HG02885 (cell line): Measurements from ENCODE around the gene CACNA1S.

ENCODE experiments used
- ATAC-seq: cut with Tn5 transposase; IDR thresholded peaks from one replicate; pipeline ENCODE4 v1.9.1; 2021; ENCODE audit warnings: mild to moderate bottlenecking; ENCODE audit not compliant: unreplicated experiment, poor library complexity

The CACNA1S gene

GRCh38 chr1:201140941-201141260 is 28.7 kb upstream of the CACNA1S start:
- no peak for ATAC-seq

GRCh38 chr1:201140235-201140940 is 28.2 kb upstream of the CACNA1S start:
- ATAC-seq: no peak

- ATAC-seq: no peak
Observed at GRCh38 chr1:201139756-201140155, 27.5 kb upstream of the CACNA1S start.

GRCh38 chr1:201139306-201139705 is 27.1 kb upstream of the CACNA1S start:
- no peak for ATAC-seq

GRCh38 chr1:201138311-201138840 is 26.1 kb upstream of the CACNA1S start:
- no peak for ATAC-seq

- no peak for ATAC-seq
Observed at GRCh38 chr1:201137579-201138310, 25.5 kb upstream of the CACNA1S start.

GRCh38 chr1:201137024-201137392 is 24.8 kb upstream of the CACNA1S start:
- no peak for ATAC-seq

DNA sequence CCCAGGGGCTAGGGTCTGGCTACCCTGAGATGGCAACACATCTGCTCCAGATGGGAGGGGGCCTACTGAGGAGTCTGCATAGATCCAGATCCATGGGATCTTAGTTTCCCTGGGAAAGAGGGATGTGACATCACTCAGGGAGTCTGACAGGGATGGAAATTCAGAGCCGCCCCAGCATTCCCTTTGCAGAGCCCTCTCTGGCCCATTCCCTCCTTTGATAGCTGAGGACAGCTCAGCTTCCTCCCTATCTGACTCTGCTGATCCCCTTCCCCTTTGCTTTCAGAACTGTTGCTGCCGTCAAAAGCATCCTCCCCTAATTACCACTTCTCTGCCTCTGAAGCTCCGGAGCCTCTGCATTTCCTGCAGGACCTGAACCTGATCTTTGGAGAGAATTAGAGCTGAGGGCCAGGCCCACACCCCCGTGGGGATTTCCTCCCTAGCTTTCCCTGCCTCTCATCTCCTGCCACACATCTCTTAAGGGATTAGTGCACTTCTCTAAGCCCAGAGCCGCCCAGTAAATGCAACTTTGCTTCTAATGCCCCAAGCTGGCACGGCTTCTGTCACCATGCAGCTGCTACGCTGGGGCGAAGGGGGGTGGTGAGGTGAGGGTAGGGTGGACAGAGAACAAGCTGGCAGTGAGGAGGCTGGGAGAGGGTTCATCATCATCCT is 24.3 kb upstream of the CACNA1S start:
- ATAC-seq: no peak

- ATAC-seq: no peak
Observed at GRCh38 chr1:201134405-201134804, 22.2 kb upstream of the CACNA1S start.

DNA sequence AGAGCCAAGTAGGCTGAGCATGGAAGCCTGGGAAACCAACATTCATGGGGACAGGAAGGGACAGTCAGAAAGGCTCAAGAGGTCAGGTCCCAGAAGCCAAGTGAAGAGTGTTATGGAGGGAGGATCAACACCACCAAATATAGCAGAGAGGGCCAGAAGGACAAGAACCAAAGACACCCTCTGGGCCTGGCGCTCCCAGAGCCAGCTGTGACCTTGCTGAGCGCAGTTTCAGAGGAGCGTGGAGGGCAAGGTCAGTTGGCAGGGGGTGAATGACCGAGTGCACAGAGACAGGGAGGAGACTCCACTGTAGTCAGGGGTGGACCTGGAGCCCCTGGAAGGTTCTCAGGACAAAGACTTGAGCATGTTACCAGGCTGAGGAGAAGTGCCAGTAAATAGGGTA is 19.2 kb upstream of the CACNA1S start:
- no peak for ATAC-seq

DNA sequence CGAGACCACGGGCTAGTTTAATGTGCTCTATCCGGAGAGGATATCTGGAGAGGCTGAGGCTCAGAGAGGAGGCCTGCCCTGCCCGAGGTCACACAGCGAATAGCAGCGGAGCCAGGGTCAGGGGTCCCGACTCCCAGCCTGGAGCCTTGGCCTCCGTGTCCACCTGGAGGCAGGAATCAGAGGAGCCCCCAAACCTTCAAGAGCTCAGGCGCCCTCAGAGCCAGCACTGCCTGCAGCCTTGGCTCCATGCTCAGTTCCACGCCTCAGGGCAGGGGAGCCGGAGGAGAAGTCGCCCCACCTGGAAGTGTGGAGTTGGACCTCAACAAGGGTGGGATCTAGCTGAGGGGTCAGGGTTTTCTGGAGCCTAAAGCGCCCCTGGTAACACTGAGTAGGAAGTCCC is 16.7 kb upstream of the CACNA1S start:
- no peak for ATAC-seq

DNA sequence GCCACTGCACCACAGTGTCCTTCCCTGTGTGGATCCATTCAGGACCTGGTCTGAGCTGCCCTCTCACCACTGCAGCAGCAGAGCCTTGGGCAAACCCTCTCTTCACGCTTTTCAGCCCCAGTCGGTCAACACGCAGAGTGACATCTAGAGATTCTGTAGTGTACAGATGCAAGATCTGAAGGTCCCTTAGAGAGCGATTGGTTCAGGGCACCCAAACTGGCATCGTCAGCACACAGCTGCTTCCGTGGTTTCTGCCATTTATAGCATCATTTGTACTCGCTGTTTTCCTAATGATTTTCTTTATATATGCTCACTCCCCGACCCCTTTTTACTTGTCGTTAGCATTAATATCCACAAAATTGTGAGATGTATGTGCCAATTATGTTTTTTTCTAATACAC is 16.2 kb upstream of the CACNA1S start:
- ATAC-seq: no peak

DNA sequence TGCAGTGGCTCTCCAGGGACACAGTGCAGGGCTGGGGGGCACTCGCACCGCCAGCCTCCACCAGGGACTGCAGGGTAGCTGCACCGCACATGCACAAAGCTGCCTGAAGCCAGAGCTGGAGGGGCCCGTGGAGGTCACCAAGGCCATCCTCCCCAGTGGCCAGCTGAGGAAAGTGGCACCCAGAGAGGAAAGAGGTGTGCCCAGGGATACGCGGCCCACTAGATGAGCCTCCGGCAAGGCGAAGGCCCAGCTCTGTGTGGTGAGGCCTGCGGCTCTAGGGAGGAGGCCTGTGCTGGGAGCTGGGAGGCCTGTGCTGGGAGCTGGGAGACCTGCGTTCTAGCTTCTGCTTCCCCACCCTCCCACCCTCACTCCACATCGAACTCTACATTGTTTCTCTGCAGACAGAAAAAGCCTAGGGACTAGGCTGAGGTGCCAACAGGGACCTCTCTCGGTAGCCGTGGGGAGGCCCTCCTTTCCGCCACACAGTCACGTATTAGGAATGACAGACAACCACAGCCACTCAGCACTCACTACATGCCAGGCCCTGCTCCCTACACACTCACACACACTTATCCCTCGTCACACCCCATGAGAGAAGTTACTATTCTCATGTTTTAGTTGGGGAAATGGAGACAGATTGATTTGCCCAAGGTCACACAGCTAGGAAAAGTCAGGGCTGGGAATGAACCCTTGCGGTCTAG is 15.7 kb upstream of the CACNA1S start:
- ATAC-seq: no peak

DNA sequence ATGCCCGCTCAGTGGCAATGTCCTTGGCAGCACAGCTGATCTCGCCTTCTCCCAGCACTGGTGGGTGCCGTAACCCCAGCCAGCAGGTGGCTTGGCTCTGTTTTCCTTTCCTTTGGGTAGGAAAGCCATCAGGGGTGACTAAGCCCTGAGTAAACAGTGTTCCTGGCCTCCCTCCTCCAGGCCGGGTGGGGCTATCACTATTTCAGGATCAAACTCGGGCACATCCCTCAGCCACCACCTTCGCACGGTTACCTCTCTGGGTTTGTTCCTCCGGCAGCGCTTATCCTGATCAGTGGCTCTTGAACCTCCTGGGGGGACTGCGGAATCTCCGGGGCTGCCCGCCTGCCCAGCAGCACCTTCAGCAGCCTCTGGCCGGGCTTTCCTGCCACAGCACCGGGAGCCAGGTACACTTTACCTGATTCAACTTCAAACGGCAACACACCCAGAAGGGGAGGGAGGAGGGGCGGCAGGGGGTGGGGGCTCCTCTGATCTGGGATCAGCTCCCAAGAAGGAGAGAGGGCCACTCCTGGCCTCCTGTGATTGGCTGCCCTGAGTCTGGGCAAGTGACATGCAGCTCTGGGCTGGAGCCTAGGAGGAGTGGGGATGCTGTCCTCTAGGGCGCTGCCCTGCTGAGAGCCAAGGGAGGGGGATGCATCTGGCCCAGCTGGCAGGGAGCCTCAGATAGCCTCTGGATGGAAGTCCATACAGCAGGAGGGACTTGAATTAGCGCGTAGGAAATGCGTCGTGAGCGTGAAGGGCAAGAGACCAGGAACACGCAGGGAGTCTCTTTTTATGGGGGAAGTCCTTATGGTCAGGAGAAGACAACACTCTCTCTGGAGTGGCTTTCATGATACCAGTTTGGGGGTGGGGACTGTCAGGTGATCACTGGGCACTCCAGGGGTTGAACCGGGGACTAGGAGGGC is 14.9 kb upstream of the CACNA1S start, which contains the start of gene ASCL5:
TSS of gene ASCL5 (minus strand) at position 353 of the 923 bp plus-strand sequence. CDS start 11,812 bp downstream, outside the sequence.
- ATAC-seq: no peak

DNA sequence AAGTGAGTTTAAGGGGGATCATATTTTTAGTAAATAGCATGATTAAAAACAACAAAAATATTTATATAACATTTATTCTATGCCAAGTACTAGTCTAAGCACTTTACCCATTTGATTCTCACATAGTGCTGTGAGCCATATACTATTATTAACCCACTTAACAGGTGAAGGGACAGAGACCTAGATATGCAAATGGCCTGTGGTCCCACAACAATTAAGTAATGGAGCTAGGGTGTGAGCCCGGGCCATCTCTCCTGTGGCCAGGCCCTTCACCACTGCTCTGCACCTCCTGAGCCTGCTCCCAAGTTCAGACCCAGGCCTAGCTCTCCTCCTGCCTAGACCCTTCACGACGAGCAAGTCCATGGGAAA is 14.2 kb upstream of the CACNA1S start:
- no peak for ATAC-seq

DNA sequence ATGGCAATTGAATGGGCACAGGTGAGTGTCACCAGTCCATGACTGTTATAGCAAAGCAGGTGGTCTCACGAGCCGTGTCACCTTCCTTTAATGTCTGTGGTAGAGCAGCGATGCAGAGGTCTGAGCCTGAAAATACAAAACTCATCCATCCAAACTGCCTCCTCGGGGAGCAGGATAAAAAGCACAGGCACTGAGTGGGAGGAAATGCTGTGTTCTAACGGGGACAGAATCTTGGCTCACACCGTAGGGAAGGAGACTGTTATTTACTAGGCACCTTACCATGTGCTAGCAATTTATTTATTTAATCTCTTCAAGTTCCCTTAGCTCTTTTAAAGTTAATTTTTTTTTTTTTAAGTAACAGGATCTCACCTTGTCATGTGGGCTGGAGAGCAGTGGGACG is 13.6 kb upstream of the CACNA1S start:
- no peak for ATAC-seq

GRCh38 chr1:201125019-201125418 is 12.8 kb upstream of the CACNA1S start:
- no peak for ATAC-seq

DNA sequence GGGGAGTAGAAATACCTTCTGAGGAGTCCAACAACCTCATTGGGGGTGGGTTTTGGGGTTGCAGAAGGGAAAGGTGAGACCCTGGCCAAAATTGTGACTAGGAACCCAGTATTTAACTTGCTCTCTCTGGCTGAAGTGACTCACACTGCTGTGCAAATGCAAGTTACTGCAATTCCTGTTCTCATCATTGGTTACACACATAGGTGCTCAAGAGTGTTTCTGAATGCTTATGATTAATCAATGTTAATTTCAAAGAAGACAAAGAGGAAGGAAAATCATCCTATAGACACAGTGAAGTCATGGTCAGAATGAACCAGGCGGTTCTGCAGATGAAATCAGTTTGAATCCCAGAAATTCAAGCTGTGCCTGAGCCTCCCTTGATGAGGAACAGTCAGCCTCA is 11.6 kb upstream of the CACNA1S start:
- ATAC-seq: no peak

GRCh38 chr1:201122321-201122957 is 10.2 kb upstream of the CACNA1S start:
- ATAC-seq: no peak
